GM13977 (cell line): Measurements from ENCODE around the gene RBM22.

ENCODE experiments used
- DNase-seq: peaks from one replicate; pipeline ENCODE4 v3.0.0; 2012; ENCODE audit warnings: low spot score
- in situ Hi-C: fragments of 300-500 bp; cut with MboI; formaldehyde crosslinking; loops from one replicate; pipeline ENCODE4 v1.12.0; 2022; ENCODE audit warnings: low sequenced_read_pairs, low pct_unique_long_range_greater_than_20kb, mixed read lengths, inconsistent platforms; ENCODE audit not compliant: unreplicated experiment
- TF ChIP-seq, protein P1 (sequence below): IDR thresholded peaks from 2 replicates; pipeline ENCODE4 v1.5.1; 2012; ENCODE audit warnings: mild to moderate bottlenecking, control low read depth; ENCODE audit not compliant: insufficient read depth; ENCODE audit errors: extremely low read depth, missing control alignments

RBM22 gene

GRCh38 chr5:150674341-150674821 is 26.5 kb downstream of the RBM22 start:
- TF ChIP-seq, protein P1, sequence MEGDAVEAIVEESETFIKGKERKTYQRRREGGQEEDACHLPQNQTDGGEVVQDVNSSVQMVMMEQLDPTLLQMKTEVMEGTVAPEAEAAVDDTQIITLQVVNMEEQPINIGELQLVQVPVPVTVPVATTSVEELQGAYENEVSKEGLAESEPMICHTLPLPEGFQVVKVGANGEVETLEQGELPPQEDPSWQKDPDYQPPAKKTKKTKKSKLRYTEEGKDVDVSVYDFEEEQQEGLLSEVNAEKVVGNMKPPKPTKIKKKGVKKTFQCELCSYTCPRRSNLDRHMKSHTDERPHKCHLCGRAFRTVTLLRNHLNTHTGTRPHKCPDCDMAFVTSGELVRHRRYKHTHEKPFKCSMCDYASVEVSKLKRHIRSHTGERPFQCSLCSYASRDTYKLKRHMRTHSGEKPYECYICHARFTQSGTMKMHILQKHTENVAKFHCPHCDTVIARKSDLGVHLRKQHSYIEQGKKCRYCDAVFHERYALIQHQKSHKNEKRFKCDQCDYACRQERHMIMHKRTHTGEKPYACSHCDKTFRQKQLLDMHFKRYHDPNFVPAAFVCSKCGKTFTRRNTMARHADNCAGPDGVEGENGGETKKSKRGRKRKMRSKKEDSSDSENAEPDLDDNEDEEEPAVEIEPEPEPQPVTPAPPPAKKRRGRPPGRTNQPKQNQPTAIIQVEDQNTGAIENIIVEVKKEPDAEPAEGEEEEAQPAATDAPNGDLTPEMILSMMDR: no peak
- DNase-seq: no peak
- in situ Hi-C loops: no loop called here

DNA sequence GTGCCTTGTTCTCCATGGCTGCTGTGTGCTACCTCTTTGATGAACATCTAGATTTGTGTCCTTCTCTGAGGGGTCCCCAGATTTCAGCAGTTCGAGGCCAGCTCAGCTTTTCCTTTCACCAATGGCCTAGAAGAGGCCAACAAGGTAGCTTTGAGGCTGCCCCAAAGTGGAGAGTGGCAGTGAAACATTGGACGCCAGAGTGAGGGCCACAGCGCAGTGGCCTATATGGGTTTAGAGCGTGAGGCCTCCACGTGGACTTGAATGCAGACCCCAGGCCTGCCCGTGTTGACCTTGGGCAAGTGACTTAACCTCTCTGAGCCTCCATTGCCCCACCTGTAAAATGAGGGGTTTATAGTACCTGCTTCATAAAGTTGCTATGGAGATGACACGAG is 28.0 kb downstream of the RBM22 start:
- DNase-seq: no peak
- TF ChIP-seq, protein P1: no peak
- in situ Hi-C loops: no loop called here

GRCh38 chr5:150672237-150672883 is 28.5 kb downstream of the RBM22 start:
- in situ Hi-C loops: no loop called here
- DNase-seq: peak; percentile 49
- TF ChIP-seq, protein P1: no peak

- in situ Hi-C loops: no loop called here
- TF ChIP-seq, protein P1: no peak
- DNase-seq: peak; percentile 34
Observed at GRCh38 chr5:150671509-150672236, 29.2 kb downstream of the RBM22 start.

- peak; percentile 25 for DNase-seq
- in situ Hi-C loops: no loop called here
- TF ChIP-seq, protein P1: no peak
Observed at GRCh38 chr5:150670948-150671310, 29.9 kb downstream of the RBM22 start.

DNA sequence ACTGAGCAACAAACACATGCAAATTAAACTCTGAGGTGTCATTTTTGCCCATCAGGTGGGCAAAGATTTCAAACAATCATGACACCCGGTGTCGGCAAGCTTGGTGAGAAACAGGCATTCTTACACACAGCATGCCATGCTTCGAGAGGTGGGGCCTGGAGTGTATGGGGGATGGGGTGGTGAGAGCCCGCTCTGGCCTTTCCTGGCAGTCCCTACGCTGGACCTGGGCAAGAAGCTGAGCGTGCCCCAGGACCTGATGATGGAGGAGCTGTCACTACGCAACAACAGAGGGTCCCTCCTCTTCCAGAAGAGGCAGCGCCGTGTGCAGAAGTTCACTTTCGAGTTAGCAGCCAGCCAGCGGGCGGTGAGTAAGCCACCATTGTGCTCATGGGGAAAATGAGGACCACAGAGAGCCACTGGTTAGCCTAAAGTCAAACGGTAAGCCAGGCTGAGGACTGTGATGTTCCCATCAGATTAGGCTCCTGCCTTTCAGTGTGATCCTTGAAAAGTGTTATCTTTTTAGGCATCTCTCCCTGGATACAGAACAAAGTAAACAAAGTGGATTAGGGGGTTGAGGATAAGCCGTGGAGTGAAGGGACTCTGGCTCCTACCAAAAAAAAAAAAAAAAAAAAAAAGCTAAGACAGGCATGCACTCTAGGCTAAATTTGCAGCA is 30.5 kb downstream of the RBM22 start:
- in situ Hi-C loops: no loop called here
- TF ChIP-seq, protein P1: no peak
- peak; percentile 8 for DNase-seq
